ENCODE data around the gene SLC25A13. TPM values are rescaled to one million over a fixed set of nuclear protein-coding genes. Genes with fewer than 3 reads are reported as not detected.

The SLC25A13 gene
- total and polyA plus RNA-seq, 9 of the 15 experiments (the other 6 are each of a cell fraction or from before 2014, with no cell fraction given), result 21.4 to 80.2 (median 58.7) TPM

DNA sequence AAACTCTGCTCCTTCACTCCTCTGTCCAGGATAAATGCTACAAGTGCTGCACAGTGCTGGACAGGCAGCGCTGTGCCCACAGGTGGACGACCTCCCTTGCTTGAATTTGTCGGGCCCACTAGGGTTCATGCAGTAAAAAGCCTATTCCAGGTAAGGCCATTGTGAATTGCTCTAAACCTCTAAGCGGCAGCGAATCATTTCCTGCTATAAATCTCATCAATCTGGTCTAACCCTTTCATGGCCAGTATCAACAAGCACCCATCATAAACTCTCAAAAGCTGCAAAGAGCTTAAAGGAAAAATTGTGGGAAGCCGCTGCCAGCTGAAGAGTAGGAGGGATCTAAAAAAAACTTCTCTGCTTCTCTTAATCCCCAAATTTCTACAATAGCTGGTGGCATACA is 134.2 kb downstream of the SLC25A13 start (continued):
- no peak for TF ChIP-seq SMARCA5 (IDR thresholded peaks at IDR 0.05)
- TF ChIP-seq, protein P1, sequence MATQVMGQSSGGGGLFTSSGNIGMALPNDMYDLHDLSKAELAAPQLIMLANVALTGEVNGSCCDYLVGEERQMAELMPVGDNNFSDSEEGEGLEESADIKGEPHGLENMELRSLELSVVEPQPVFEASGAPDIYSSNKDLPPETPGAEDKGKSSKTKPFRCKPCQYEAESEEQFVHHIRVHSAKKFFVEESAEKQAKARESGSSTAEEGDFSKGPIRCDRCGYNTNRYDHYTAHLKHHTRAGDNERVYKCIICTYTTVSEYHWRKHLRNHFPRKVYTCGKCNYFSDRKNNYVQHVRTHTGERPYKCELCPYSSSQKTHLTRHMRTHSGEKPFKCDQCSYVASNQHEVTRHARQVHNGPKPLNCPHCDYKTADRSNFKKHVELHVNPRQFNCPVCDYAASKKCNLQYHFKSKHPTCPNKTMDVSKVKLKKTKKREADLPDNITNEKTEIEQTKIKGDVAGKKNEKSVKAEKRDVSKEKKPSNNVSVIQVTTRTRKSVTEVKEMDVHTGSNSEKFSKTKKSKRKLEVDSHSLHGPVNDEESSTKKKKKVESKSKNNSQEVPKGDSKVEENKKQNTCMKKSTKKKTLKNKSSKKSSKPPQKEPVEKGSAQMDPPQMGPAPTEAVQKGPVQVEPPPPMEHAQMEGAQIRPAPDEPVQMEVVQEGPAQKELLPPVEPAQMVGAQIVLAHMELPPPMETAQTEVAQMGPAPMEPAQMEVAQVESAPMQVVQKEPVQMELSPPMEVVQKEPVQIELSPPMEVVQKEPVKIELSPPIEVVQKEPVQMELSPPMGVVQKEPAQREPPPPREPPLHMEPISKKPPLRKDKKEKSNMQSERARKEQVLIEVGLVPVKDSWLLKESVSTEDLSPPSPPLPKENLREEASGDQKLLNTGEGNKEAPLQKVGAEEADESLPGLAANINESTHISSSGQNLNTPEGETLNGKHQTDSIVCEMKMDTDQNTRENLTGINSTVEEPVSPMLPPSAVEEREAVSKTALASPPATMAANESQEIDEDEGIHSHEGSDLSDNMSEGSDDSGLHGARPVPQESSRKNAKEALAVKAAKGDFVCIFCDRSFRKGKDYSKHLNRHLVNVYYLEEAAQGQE (IDR thresholded peaks at IDR 0.05; ENCODE audit: borderline replicate concordance), result no peak
- TF ChIP-seq, protein P1 (CRISPR knock-in tag; IDR thresholded peaks at IDR 0.05; ENCODE audit: low read depth), result no peak
- TF ChIP-seq ZNF408 (CRISPR knock-in tag; IDR thresholded peaks at IDR 0.05; ENCODE audit: low read depth), result no peak
- no peak for TF ChIP-seq ELF2 (CRISPR knock-in tag; IDR thresholded peaks at IDR 0.05)
- TF ChIP-seq LEF1 (IDR thresholded peaks at IDR 0.05), result no peak

Data from K562 (cell line).